HG02884 (cell line): Measurements from ENCODE around the gene ARFGAP2.
A peak's percentile ranks its signal among the peaks of the same experiment; 100 is the strongest.

Experiments
- ATAC-seq: cut with Tn5 transposase; IDR thresholded peaks from one replicate; pipeline ENCODE4 v1.9.1; 2021; ENCODE audit warnings: mild to moderate bottlenecking, moderate library complexity; ENCODE audit not compliant: unreplicated experiment

ARFGAP2 gene

DNA sequence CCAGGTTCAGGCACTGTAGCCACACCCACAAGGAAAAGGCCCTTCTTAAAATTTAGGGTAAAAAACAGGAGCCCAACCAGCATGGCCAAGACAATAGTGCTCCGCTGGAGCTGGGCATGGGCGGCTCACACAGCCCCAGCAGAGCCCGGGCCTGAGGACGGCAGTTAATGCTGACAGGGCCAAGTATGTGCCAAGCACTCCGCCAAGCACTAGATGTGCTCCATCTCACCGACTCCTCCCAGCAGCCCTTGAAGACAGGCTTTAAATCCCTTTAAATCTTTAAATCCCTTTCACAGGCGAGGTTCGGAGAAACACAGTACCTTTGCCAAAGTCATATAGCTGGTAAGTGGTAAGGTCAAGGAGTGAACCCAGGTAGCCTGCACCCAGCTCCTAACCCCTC lies 4.8 kb downstream of the ARFGAP2 start:
- no peak for ATAC-seq

DNA sequence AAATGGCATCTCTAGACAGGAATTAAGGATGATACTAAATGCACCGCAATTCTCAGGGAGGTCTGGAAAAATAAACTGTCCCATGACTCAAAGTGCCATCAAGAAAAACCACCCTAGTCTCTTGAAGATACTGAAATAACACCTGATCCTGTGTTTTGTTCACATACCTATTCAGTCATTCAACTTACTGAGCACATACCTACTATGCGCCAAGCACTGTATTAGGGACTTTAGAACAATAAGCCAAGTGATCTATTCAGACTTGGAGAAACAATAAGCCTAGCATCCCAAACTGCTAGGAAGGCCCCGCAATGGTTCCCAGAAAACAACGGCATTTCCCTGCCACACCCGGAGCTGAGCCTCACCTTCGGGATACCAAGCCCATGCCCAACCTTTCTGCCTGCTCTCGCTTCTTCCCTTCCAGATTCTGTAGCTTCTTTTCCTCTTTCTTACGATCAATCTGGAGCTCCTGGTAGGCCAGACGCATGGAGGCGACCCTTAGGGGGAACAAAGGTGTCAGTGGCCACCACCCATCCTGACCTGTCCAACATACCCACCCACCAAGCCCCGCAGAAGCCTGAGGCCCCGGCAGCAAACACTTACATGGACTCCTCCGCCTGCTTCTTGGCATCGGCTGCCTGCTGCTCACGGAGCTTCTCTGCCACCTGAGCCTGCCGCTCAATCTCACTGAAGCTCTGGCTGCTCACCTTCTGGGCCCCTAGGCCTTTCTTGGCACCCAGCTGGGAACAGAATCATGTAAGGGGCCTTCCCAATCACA lies 5.4 kb downstream of the ARFGAP2 start:
- ATAC-seq = no peak

DNA sequence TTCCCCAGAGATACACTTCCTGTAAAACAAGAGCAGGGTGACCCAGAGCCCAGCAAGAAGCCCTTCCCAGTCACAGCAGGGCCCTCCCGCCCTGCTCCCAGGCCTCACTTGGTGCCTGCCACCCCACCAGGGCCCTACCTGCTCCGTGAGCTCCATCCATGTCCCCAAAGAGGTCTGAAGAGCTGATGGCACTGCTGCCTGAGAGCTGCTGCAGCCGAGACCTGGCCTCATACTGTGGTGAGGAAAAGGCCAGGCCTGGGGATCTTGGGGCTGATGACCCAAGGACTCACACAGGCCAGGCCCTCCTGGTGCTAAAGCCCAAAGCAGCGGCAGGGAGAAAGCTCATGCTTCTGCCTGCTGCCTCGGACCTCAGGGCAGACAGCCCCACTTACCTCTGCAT lies 10.3 kb downstream of the ARFGAP2 start:
- ATAC-seq = no peak

DNA sequence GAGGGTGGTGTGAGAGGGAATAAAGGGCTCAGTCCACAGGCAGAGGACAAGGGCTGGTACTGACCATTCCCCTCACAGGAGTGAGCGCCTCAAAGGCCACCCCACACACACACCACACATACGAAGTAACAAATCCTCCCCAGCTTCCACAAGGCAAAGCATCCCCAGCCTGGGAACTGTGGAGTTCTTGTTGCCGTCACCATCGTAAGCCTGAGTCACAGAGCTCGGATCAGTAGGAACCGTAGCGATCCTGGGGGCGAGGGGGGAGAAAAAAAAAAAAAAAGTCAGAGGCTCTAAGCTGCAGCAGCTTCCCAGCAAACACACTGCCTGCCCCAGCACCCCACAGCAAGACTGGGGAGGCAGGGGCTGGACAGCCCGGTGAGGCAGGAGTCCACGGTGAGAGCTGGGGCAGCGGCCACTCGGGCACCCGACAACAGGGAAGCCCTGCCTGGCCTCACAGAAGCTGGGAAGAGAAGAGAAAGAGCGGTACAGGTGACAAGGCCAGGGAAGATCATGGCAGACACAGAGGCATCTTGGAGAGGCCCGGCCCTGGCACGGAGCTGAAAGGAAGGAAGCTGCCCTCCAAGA lies 11.3 kb downstream of the ARFGAP2 start:
- ATAC-seq = no peak

DNA sequence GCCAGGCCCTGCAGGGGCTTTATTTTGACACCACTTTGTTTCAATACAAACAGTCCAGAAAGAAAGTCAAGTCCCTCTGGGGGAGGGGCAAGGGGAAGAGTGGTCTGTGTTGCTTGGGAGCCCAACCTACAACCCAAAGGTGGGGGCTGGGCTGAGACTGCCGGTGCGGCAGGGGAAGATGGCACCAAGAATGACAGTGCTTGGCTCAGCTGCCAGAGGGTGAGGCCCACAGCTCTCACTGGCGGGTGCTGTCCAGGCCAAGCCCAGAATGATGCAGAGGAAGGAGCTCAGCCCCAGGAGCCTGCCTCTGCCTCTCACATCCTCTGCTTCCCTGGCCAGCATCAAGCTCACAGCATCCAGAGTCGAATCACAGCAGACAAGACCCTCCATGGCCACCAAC lies 12.4 kb downstream of the ARFGAP2 start:
- no peak for ATAC-seq

DNA sequence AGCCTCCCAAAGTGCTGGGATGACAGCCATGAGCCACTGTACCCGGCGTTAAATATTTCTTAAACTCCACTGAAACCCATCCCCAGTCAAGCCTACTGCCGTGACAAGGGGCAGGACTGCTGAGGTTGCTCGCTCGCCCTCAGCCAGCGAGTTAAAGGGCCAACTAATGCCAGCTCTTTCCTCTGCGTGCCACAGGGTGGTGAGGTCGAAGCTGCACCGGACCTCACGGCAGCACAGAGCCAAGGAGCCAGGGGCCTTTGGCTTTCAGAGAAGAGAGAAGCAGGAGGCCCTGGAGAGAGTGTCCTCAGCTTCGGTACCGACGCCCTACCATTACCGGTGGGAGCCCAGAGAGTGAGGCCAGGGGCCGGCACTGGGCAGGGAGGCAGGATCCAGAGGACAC lies 12.8 kb downstream of the ARFGAP2 start:
- no peak for ATAC-seq

DNA sequence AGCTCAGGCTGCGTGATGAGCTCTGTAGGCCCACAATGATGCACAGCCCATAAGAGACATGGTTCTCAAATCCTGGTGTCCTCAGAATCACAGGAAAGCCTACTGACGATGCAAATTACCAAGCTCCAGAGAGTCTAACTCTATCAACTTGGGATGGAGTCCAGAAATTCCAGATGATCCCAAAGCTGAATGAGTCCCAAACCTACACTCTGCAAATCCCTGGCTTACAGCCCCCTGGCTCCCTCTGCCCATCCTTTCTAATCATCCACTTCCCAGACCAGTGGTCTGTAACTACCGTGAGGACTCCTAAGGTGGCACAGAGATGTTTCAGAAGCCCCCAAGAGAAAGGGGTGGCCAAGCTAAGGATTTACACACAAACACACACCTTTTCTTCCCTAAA lies 13.5 kb downstream of the ARFGAP2 start:
- ATAC-seq = no peak

DNA sequence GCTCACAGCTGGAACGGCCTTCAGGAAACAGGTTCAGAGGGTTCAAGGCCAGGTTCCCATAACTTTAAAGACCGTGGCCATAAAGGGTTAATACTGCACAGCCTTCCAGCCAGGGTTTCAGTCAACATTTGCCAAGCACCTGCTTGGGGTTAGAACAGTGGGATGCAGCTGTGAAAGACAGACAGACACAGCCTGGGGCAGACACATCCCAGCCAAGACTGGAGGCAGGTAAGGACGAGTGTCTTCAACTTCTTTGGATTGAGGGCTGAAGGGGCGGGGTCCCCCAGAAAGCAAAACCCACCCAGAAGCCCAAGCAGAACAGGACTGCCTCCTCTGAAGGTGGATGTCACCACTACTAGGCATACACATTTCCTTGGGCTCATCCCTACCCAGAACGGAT lies 14.3 kb downstream of the ARFGAP2 start:
- no peak for ATAC-seq

DNA sequence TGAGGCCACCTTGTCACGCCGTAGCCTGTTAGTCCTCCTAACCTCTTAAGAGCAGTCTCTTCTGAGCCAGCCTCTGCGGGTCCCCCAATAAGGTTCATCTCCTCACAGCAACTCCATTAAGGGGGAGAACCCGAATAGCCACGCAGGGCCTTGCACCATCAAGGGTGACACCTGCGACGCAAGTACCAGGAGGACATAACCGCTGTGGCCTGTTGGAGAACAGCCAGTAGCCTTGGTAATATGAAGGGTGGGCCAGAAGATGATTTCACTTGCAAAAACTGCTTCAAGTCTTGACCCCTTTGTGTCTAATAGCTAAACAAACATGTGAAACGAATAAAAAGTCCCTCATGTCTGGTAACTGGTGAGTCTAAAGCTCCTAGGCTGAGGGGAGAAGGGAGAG lies 14.8 kb downstream of the ARFGAP2 start:
- no peak for ATAC-seq

DNA sequence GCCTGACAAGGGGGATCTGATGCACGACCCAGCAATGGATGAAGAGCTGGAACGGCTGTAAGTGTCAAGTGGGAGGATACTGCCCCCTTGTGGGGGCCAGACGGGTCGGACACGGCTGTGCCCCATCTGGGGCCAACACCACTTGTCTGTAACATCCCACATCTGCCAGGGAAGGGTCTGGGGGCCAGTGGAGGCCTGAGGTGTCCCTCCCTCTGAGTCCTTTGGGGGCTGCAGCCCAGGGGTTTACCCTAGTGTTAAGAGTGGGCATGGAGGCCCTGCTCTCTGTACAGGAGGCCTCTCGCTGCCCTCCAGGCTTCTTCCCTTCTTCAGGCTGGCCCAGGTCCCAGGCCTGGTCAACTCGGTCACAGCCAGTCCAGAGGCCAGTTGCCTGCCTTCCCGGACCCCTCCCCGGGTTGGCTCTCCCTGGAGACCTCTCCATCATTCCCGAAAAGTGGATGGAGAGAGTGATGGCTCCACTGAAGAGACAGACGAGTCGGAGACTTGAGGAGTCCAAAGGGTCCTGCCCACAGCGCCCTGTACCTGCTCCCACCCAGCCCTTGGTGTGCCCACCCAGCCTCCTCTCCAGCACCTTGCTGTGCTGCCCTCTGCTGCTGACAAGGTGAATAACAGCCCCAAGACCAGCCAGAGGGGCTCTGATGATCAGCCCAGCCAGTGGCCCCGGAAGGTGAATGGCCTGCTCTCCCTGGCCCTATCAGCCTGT lies 15.4 kb downstream of the ARFGAP2 start:
- peak; percentile 66 for ATAC-seq

DNA sequence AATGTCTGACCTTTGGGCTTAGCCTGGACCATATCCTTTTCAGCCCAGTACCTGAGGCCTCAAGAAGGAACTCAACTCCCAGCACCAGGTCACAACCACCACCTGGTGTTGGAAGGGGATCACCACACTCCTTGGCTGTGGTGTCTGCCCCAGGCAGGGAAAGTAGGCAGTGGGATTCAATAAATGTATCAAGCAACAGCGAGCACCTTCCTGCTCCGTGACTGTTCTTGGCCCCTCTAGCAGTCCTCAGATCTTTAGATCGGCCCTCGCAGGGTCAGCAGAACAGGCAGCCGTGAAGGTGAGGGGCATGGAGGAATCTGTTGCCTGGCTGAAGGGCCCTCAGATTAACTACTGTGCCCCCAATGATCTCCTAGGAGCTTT lies 15.9 kb downstream of the ARFGAP2 start:
- ATAC-seq = no peak

DNA sequence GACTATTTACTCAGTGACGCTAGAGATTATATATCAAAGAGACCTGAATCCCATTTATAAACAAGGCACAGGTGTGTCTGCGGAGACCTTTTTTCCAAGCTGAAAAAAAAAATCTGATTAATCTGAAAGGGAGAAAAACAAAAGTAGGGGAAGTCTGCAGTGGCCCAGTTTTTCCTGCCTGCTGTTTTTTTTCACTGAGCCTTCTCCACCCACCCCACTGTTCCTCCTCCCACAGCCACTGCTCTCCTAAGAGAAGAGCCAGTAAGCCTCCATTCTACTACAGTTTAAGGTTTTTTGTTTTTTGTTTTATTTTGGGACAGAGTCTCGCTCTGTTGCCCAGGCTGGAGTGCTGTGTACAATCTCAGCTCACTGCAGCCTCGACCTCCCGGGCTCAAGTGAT lies 18.4 kb downstream of the ARFGAP2 start:
- ATAC-seq = no peak

DNA sequence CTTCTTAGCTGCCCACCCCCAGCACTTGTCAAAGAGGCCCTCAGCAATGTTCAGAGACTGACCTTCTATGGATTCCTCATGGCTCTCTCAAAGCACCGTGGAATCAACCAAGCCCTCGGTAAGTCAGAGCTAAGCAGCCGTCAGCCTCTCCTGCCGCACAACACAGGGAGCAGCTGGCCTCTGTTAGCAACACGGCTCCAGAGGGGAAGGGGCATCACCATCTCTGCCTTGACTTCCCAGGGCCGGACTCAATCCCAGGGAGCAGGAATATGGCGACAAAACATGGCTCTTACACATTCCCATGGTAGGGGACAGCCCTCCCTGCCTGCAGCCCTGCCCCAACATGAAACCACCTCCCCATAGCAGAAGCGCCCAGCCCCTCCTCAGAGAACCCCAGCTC lies 18.9 kb downstream of the ARFGAP2 start:
- no peak for ATAC-seq

DNA sequence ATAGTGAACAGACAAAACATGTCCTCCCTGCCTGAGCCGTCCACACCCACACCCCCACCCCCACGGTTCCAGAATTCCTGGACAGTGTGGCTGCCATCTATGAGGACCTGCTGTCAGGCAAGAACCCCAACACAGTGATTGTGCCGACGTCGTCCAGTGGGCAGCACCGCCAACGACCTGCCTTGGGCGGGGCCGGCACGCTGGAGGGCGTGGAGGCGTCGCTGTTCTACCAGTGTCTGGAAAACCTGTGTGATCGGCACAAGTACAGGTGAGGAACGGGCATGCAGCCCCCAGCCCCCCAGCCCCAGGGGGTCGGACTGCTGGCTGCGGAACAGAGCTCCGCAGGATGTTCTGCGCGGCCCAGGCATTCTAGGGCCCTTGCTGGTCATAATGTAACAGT lies 19.7 kb downstream of the ARFGAP2 start:
- no peak for ATAC-seq

DNA sequence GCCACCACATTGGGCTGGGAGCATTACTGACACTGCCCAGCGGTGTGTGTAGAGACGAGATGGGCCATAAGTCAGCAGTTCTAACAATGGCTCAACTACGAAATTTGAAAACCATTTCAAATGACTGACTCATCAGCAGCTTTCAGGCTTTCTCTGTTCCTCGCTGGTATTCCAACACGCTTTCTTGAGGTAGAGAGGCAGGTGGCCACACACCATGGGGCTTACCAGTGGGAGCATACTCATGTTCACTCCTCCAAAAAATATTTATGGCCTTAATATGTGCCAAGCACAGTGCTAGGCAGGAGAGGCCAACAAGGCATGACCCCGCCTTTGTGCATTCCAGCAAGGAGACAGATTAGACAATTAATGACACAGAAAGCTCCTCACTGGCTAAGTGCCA lies 20.3 kb downstream of the ARFGAP2 start:
- ATAC-seq = no peak

DNA sequence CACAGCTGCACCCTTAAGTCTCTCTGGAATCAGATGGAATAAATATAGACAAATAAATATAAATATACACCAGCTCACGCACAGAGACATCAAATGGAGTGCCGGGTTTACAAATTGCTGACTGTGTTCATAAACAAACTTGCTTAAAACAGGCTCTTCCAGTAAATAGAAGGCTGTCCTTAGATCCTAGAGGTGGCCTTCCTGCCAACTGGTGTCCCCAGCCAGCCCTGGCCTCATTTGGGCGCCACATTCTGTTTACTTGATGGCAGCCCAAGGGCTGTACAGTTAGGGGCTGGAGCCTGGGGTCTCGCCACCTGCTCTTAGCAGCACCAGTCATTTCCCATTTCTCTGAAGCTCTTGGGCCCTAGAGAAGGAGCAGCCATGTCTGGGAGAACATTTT lies 20.8 kb downstream of the ARFGAP2 start:
- ATAC-seq = no peak

DNA sequence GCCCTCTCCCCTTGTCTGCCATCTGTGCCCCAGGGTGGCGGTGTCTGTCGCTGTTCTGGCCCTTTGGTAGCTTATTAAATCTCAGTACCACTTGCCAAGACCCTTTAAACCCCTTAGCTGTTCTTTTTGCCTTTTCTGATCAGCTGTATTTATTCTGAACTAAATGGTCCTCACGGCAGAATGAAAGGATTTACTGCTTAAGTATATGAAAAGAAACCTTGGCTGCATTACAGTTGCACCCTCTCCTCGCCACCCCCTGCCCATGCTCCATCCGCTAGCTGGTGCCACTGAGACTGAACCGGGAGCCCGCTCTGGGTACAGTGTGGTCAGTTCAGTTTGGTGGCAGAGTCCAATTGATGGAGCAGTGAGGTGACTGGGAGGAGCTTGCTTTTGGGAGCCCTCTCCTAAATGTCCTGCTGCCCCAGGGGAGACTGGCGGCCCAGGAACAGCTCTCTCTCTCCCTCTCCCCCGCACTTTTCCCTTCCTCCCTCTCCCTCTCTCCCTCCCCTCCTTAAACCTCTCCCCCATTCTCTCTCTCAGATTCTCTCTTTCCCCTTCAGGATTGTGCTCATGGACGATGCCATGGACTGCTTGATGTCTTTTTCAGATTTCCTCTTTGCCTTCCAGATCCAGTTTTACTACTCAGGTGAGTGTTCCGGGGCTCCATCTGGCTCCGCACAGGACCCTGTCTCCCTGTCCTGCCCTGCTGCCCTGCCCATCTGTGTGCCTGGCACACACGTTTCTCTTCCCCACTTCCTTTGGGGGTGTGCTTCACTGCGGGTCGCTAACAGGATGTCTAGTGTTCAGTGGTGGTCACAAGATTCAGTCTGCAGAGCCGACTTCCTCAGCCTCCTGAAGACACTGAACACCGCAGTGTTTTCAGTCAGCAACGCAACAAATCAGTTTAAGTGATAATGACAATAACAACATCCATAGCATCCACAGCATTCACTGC lies 21.8 kb downstream of the ARFGAP2 start:
- no peak for ATAC-seq

DNA sequence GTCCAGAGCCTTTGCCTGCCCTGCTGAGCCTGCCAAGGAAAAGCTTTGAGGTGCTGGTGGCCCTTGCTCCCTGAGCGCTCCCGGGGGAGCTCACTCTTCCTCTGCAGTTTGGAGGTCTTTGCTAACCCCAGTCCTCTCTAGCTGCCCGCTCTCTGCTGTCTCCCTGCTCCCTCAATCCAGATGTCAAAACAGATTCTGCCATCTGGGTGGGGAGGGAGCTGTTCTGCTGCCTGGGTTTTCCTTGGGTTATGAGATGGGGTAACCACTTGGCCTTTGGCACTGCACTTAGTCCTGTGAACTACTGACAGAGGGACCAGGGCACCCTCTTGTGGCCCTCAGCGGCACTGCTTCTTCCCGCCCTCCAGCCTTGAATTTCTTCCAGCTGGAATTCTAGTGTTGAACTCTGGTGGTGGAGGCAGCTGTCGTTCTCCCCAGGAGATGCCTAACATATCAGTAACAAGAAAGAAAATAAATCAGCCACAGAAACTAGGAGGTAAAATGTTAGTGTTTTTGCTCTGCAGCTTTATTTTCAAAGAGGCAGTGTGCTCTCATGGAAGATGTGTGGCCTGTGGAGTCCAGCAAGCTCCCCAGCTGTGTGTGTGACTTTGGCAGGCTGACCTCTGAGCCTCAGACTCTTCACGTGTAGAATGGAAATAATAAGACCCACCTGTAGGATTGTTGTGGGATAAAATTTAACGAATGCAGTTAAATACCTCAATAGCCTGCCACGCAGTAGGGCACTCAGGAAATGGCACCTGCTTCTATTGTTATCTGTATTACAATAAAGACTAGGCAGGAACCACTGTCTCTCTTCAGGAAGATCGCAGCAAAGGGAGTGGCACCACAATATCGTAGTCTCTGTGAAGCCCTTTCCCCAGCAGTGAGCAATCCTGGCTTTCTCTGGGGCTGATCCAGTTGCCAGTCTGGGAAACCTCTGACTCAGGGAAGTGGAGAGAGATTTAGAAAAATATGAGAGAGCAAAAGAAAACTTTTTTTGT lies 23.4 kb downstream of the ARFGAP2 start:
- no peak for ATAC-seq

DNA sequence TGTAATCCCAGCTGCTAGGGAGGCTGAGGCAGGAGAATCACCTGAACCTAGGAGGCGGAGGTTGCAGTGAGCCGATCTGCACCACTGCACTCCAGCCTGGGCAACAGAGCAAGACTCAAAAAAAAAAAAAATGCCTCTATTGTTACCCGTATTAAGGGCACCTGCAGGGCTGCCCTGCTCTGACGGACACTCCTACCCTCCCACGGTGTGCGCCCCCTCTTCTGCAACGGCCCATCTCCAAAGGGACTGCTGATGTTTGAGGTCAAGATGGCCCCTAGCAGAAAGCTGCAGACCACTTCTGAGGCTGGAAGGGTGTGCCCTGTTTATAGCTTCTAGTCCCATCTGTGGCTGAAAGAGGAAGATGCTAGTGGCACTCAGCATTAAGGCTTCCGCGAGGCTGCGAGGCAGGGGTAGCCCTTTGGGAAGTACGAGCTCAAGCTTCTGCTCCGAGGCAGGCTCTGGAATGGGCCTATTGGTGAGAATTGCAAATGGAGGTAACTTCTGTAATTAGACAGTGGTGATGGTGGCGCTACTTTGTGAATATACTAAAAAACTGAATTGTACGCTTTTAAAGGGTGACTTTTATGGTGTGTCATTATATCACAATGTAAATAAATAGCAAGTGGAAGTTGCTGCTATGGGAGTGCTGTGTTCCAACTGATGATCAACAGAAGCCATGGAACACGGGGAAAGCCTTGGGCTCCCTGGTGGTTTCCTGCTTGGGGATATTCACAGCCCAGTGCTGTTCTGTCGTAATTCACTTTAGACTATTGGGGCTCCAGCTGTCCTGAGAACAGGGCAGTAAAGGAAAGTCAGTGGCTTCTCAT lies 24.3 kb downstream of the ARFGAP2 start:
- ATAC-seq = no peak
